H1 (cell line): ENCODE measurements around the gene HHAT.

Experiments used
- CEBPB ChIP-seq: IDR thresholded peaks from 2 replicates; pipeline ENCODE4 v1.6.1; 2012; ENCODE audit warnings: low read depth, low read length
- CHD1 ChIP-seq: IDR thresholded peaks from 2 replicates; pipeline ENCODE4 v1.6.1; 2012; ENCODE audit warnings: low read depth, low read length, improper control_type of control experiment
- CHD2 ChIP-seq: IDR thresholded peaks from 2 replicates; pipeline ENCODE4 v1.6.1; 2012; ENCODE audit warnings: low read length, improper control_type of control experiment
- CREB1 ChIP-seq: IDR thresholded peaks from 2 replicates; pipeline ENCODE4 v1.6.1; 2012; ENCODE audit warnings: inconsistent platforms
- CTCF ChIP-seq, 3 experiments: IDR thresholded peaks; 1 replicate in 2 of 3; 2 replicates in 1 of 3; pipeline versions ENCODE4 v1.5.1 to v1.6.1; 2011; ENCODE audit warnings: low read length in 3 of 3, mild to moderate bottlenecking in 3 of 3, inconsistent platforms in 2 of 3, low read depth in 1 of 3, moderate library complexity in 1 of 3; ENCODE audit not compliant: insufficient read depth in 1 of 3; ENCODE audit errors: control extremely low read depth in 1 of 3
- EZH2 ChIP-seq: fragments of 200-600 bp; sonication (generic); IDR thresholded peaks from 2 replicates; pipeline ENCODE4 v1.7.1; 2012; ENCODE audit warnings: low read depth, mild to moderate bottlenecking, moderate library complexity, low read length, inconsistent platforms; ENCODE audit not compliant: severe bottlenecking
- JUND ChIP-seq: IDR thresholded peaks from 2 replicates; pipeline ENCODE4 v1.6.1; 2011; ENCODE audit warnings: mild to moderate bottlenecking, improper control_type of control experiment, low read length
- KDM5A ChIP-seq: fragments of 200-600 bp; IDR thresholded peaks from 2 replicates; pipeline ENCODE4 v1.7.1; 2012; ENCODE audit warnings: mild to moderate bottlenecking, low read length, inconsistent platforms, mixed read lengths
- MAFK ChIP-seq: IDR thresholded peaks from 2 replicates; pipeline ENCODE4 v1.6.1; 2012; ENCODE audit warnings: low read depth, mild to moderate bottlenecking, improper control_type of control experiment, low read length
- PHF8 ChIP-seq: fragments of 200-600 bp; sonication (generic); conservative IDR thresholded peaks from 2 replicates; pipeline ENCODE4 v1.7.1; 2012; ENCODE audit warnings: low read depth, mild to moderate bottlenecking, inconsistent platforms, low read length, moderate library complexity
- POLR2AphosphoS5 ChIP-seq: IDR thresholded peaks from 2 replicates; pipeline ENCODE4 v1.6.1; 2011; ENCODE audit warnings: low read depth, low read length
- TBP ChIP-seq: IDR thresholded peaks from 2 replicates; pipeline ENCODE4 v1.6.1; 2011; ENCODE audit warnings: low read depth, low read length, improper control_type of control experiment

- TF ChIP-seq CTCF (IDR thresholded peaks at IDR 0.05; ENCODE audit: control extremely low read depth in 1 of 3, insufficient read depth in 1 of 3, low read depth in 1 of 3, low read length in 3 of 3) (no peak), EZH2 (no peak), PHF8 (no peak), TBP (no peak), POLR2AphosphoS5 (no peak), CHD1 (no peak), KDM5A (no peak), CEBPB (no peak), JUND (no peak), MAFK (no peak), CHD2 (no peak), CREB1 (no peak)
Measured at GRCh38 chr1:210359255-210359654, 30.6 kb downstream of the HHAT start.
